Ammon's horn (tissue), 1 donor: ENCODE results near the gene KCNJ10.
"Not testable (repeated sequence)": the region's sequence is repeated elsewhere in the genome, so short reads cannot be mapped to it uniquely, and the experiment has no call there.

Source experiments
- DNase-seq: peaks from one replicate; pipeline ENCODE4 v3.0.0-alpha.2; 2016; ENCODE audit warnings: low spot score

KCNJ10 gene

GRCh38 chr1:160061369-160062229, 8.4 kb downstream of the KCNJ10 start:
- peak; percentile 70 for DNase-seq

- DNase-seq = peak; percentile 67
Observed at GRCh38 chr1:160058087-160058486, 11.9 kb downstream of the KCNJ10 start.

- DNase-seq = no peak
Observed at GRCh38 chr1:160056648-160057169, 13.3 kb downstream of the KCNJ10 start.

GRCh38 chr1:160053548-160054365, 16.2 kb downstream of the KCNJ10 start:
- no peak for DNase-seq

GRCh38 chr1:160052936-160053335, 17.0 kb downstream of the KCNJ10 start:
- DNase-seq = no peak

GRCh38 chr1:160050619-160051018, 19.3 kb downstream of the KCNJ10 start:
- no peak for DNase-seq

- not testable (repeated sequence) for DNase-seq
Observed at GRCh38 chr1:160050182-160050581, 19.8 kb downstream of the KCNJ10 start.

- DNase-seq = no peak
Observed at GRCh38 chr1:160049101-160049500, 20.9 kb downstream of the KCNJ10 start.

- no peak for DNase-seq
Observed at GRCh38 chr1:160048335-160048734, 21.6 kb downstream of the KCNJ10 start.

- no peak for DNase-seq
Observed at GRCh38 chr1:160047111-160047991, 22.6 kb downstream of the KCNJ10 start.

GRCh38 chr1:160046494-160047110, 23.4 kb downstream of the KCNJ10 start:
- peak; percentile 94 for DNase-seq

- DNase-seq = no peak
Observed at GRCh38 chr1:160045653-160046052, 24.3 kb downstream of the KCNJ10 start.

- DNase-seq = no peak
Observed at GRCh38 chr1:160043543-160043942, 26.4 kb downstream of the KCNJ10 start.

GRCh38 chr1:160040476-160040875, 29.5 kb downstream of the KCNJ10 start:
- no peak for DNase-seq

GRCh38 chr1:160032165-160032820, 37.7 kb downstream of the KCNJ10 start:
- DNase-seq = no peak

GRCh38 chr1:160031365-160032164, 38.4 kb downstream of the KCNJ10 start, which contains the start of gene PIGM:
PIGM (minus strand) TSS chr1:160031990; CDS start chr1:160031739, 251 bp downstream.
- DNase-seq = peak; percentile 94

GRCh38 chr1:160030657-160031364, 39.1 kb downstream of the KCNJ10 start:
- no peak for DNase-seq

GRCh38 chr1:160028426-160028825, 41.5 kb downstream of the KCNJ10 start:
- no peak for DNase-seq

GRCh38 chr1:160025314-160025713, 44.6 kb downstream of the KCNJ10 start:
- DNase-seq = no peak
